ENCODE results near the gene PHACTR3.

- no peak for TF ChIP-seq RAD21 (IDR thresholded peaks at IDR 0.05; ENCODE audit: low read depth)
- no peak for TF ChIP-seq POLR2AphosphoS5 (IDR thresholded peaks at IDR 0.05; ENCODE audit: low read depth, low read length)
- TF ChIP-seq, protein P1, sequence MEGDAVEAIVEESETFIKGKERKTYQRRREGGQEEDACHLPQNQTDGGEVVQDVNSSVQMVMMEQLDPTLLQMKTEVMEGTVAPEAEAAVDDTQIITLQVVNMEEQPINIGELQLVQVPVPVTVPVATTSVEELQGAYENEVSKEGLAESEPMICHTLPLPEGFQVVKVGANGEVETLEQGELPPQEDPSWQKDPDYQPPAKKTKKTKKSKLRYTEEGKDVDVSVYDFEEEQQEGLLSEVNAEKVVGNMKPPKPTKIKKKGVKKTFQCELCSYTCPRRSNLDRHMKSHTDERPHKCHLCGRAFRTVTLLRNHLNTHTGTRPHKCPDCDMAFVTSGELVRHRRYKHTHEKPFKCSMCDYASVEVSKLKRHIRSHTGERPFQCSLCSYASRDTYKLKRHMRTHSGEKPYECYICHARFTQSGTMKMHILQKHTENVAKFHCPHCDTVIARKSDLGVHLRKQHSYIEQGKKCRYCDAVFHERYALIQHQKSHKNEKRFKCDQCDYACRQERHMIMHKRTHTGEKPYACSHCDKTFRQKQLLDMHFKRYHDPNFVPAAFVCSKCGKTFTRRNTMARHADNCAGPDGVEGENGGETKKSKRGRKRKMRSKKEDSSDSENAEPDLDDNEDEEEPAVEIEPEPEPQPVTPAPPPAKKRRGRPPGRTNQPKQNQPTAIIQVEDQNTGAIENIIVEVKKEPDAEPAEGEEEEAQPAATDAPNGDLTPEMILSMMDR (IDR thresholded peaks at IDR 0.05 in 2 of 3, conservative IDR thresholded peaks at IDR 0.05 in 1 of 3; ENCODE audit: borderline replicate concordance in 1 of 3, insufficient read depth in 1 of 3, low read depth in 2 of 3, low read length in 2 of 3), result no peak
- TF ChIP-seq POLR2A (IDR thresholded peaks at IDR 0.05; ENCODE audit: borderline replicate concordance, extremely low read depth, insufficient read depth, insufficient read length), result no peak
- no peak for TF ChIP-seq EZH2 (IDR thresholded peaks at IDR 0.05)
- no peak for TF ChIP-seq JUND (IDR thresholded peaks at IDR 0.05)
These were observed 18.8 kb downstream of the PHACTR3 start for GRCh38 chr20:59623133-59623532.

All from HCT116 (cell line).